WI38 (cell line): ENCODE measurements around the gene ABHD1.
"Not testable (repeated sequence)": the region's sequence is repeated elsewhere in the genome, so short reads cannot be mapped to it uniquely, and the experiment has no call there.

Experiments used
- H3K4me3 ChIP-seq: 2 replicates; pipeline ENCODE4 v1.5.1; 2011; ENCODE audit warnings: low read depth, mild to moderate bottlenecking, control low read depth, low read length
- CTCF ChIP-seq: IDR thresholded peaks from 2 replicates; pipeline ENCODE4 v1.5.1; 2012; ENCODE audit warnings: low read depth, mild to moderate bottlenecking, control low read depth, low read length

The ABHD1 gene

GRCh38 chr2:27105981-27106380 lies 17.6 kb upstream of the ABHD1 start:
- H3K4me3 ChIP-seq = no peak overlapping the region
- TF ChIP-seq CTCF = no peak

GRCh38 chr2:27108221-27108620 lies 15.4 kb upstream of the ABHD1 start:
- TF ChIP-seq CTCF = no peak
- no peak overlapping the region for H3K4me3 ChIP-seq

GRCh38 chr2:27109083-27109482 lies 14.5 kb upstream of the ABHD1 start:
- TF ChIP-seq CTCF = no peak

GRCh38 chr2:27110603-27111352 lies 12.8 kb upstream of the ABHD1 start:
- H3K4me3 ChIP-seq = not testable (repeated sequence)

More at GRCh38 chr2:27109083-27109482, 14.5 kb upstream of the ABHD1 start:
- H3K4me3 ChIP-seq = no peak overlapping the region

- H3K4me3 ChIP-seq = not testable (repeated sequence)
Observed at GRCh38 chr2:27111392-27112078, 12.1 kb upstream of the ABHD1 start.

GRCh38 chr2:27115519-27115918 lies 8.1 kb upstream of the ABHD1 start:
- H3K4me3 ChIP-seq = no peak overlapping the region
- TF ChIP-seq CTCF = no peak

- no peak overlapping the region for H3K4me3 ChIP-seq
- TF ChIP-seq CTCF = no peak
Observed at GRCh38 chr2:27117995-27118524, 5.6 kb upstream of the ABHD1 start.

GRCh38 chr2:27118525-27119329 lies 4.9 kb upstream of the ABHD1 start, which contains the start of gene CGREF1:
Gene CGREF1, minus strand, starts transcription at chr2:27119128. Its CDS starts 14,762 bp downstream, at chr2:27104366.
- TF ChIP-seq CTCF = no peak
- H3K4me3 ChIP-seq = 0 out of 2 replicates have a peak within 1 kb of the TSS, but pooled peaks have one; percentile 9

GRCh38 chr2:27119330-27119670 lies 4.3 kb upstream of the ABHD1 start:
- H3K4me3 ChIP-seq = not testable (repeated sequence)
